ENCODE measurements around the gene C17orf75.
"Not testable (repeated sequence)": the region's sequence is repeated elsewhere in the genome, so short reads cannot be mapped to it uniquely, and the experiment has no call there.

The C17orf75 gene

GRCh38 chr17:32382526-32383223, 40.7 kb upstream of the C17orf75 start:
- no peak for TF ChIP-seq CTCF (IDR thresholded peaks at IDR 0.05; ENCODE audit: low read depth, low read length)
- DNase-seq (ENCODE audit: extremely low read depth, low read depth): no peak

- TF ChIP-seq CTCF (IDR thresholded peaks at IDR 0.05; ENCODE audit: low read depth, low read length): no peak
- DNase-seq (ENCODE audit: extremely low read depth, low read depth): no peak
Measured at GRCh38 chr17:32370426-32370825, 28.5 kb upstream of the C17orf75 start.

- DNase-seq (ENCODE audit: extremely low read depth, low read depth): no peak
- TF ChIP-seq CTCF (IDR thresholded peaks at IDR 0.05; ENCODE audit: low read depth, low read length): no peak
Measured at GRCh38 chr17:32361270-32361669, 19.3 kb upstream of the C17orf75 start.

- no peak for TF ChIP-seq CTCF (IDR thresholded peaks at IDR 0.05; ENCODE audit: low read depth, low read length)
- DNase-seq (ENCODE audit: extremely low read depth, low read depth): no peak
Measured at GRCh38 chr17:32357615-32358014, 15.6 kb upstream of the C17orf75 start.

- TF ChIP-seq CTCF (IDR thresholded peaks at IDR 0.05; ENCODE audit: low read depth, low read length): no peak
- no peak for DNase-seq (ENCODE audit: extremely low read depth, low read depth)
Measured at GRCh38 chr17:32356750-32357149, 14.8 kb upstream of the C17orf75 start.

- no peak for DNase-seq (ENCODE audit: extremely low read depth, low read depth)
- no peak for TF ChIP-seq CTCF (IDR thresholded peaks at IDR 0.05; ENCODE audit: low read depth, low read length)
Measured at GRCh38 chr17:32356378-32356743, 14.4 kb upstream of the C17orf75 start.

- no peak for TF ChIP-seq CTCF (IDR thresholded peaks at IDR 0.05; ENCODE audit: low read depth, low read length)
- DNase-seq (ENCODE audit: extremely low read depth, low read depth): no peak
Measured at GRCh38 chr17:32355649-32356377, 13.8 kb upstream of the C17orf75 start.

- DNase-seq (ENCODE audit: extremely low read depth, low read depth): not testable (repeated sequence)
Measured at GRCh38 chr17:32352734-32353133, 10.8 kb upstream of the C17orf75 start.

Data from AG09319 (cell line).